ENCODE data around the gene SNAI1. TPM values are rescaled to one million over a fixed set of nuclear protein-coding genes. Genes with fewer than 3 reads are reported as not detected.
"Not testable (repeated sequence)": the region's sequence is repeated elsewhere in the genome, so short reads cannot be mapped to it uniquely, and the experiment has no call there.

SNAI1 gene
- total RNA-seq, 1 experiment from 2014 or later: 2.2 TPM

DNA sequence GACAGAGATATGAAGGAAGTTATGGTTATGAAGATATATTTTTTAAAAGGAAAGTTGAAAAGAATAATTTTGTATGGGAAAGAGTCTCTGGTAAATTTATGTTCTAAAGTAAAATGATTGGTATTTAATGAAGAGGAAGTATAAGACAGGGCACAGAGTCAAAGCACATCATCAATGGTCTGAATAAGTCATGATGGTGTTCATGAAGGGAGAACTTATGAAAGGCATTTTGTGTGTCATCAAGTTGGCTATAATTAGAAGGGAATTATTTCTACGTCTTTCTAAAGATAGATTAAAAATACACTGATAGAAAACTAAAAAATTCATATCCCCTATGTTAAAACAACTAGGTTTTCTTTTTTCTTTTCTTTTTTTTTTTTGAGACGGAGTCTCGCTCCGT, 21.4 kb upstream of the SNAI1 start:
- no peak for DNase-seq (ENCODE audit: extremely low read depth, low read depth)

DNA sequence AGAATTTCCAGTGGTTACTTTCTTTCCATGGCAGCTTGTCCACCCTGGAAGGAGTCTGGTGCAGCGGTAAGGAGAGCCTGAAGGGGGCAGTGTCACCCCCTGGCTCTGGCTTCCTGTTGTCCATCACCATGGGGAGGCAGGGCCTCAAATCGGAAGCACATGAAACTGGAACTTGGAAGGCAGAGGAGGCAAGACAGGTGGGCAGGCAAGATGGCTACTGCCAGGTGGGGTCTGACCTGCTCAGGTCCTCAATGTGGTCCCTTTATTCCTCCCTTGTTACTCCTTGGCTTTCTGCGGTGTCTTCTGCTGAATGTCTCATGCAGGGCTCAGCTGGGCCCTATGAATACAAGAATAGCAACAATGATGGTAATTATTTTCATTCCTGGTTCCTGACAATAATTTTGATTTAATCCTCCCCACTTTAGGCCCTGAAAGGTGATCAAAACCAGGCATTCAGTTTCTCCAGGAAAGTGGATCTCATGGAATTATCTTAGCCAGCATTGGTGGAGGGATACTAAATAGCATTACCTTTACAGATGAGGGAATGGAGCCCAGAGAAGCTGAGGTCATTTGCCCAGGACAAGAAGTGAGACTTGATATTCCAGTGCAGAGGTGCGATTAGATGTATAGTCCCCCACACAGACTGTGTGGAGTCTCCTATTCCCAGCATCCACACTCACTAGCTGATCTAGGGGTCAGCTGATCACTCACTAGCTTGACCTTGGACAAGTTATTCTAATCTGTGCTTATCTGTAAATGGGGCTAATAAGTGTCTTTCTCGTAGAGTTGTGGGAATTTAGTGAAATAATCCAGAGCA, 17.6 kb upstream of the SNAI1 start:
- peak; percentile 36 for DNase-seq (ENCODE audit: extremely low read depth, low read depth)

DNA sequence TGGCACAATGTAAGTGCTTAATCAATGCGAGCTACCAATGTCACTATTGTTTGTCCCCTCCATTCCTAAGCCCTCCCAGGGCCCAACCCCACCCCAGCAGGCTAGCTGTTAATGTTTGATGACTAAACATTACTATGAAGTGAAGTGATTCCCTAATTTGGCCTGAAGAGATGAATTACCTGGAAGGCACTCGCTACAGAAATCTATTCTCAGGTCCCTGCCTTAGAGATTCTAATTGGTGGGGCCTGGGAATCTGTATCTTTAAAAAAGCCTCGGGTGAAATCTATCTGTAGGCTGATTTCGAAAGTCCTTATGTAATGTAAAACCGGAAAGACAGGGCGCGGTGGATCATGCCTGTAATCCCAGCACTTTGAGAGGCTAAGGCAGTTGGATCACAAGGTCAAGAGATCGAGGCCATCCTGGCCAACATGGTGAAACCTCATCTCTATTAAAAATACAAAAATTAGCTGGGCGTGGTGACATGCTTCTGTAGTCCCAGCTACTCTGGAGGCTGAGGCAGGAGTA, 16.9 kb upstream of the SNAI1 start:
- DNase-seq (ENCODE audit: extremely low read depth, low read depth): no peak

DNA sequence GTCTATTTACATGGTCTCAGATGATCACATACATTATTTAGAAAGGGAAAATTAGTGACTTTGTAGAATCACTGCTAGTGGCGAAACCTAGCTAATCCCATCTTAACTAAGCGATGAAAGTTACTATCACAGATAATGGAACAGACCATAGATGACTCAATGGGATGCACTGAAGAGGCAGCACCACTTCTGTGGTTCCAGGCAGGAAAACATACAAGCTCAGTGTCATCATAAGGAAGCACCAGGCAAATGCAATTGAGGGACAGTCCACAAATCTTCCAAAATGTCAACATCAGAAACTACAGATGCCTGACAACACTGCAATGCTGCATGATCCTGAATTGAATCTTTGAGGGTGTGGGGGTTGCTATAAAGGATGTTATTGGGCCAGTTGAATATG, 15.9 kb upstream of the SNAI1 start:
- DNase-seq (ENCODE audit: extremely low read depth, low read depth): no peak

DNA sequence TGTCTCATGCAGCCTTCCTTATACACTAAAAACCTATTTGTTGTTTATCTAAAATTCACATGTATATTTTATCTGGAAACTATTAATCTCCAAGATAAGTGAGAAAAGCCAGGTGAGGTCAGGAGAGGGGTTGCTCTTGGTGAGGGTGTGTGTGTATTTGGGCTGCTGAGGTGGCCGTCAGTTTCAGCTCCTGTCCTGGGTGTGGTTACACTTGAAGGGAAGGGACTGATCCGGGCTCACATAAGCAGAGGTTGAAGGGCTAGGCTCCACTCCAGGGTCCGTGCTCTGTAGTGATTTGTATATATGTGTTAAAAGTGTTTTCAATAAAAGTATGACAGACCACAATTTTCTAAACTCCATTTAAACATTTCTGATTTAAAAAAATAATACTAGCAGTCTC, 13.5 kb upstream of the SNAI1 start:
- DNase-seq (ENCODE audit: extremely low read depth, low read depth): no peak

DNA sequence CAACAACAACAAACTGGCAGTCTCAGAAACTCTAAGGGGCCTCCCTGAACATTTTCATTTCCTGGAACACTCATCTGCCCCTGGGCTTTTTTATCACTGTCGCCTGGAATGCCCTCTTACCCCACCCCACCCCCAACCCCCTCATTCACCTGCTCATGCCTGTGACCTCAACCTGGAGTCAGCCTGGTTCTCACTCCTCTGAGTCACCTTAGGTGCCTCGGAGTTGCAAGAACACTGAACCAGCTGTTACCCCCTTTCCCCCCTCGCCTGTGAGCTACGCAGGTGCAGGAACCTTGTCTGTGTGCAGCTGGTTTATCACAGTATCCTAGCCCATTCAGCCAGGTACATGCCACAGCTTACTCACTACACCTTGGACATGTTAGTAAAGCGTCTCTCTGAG, 12.8 kb upstream of the SNAI1 start:
- no peak for DNase-seq (ENCODE audit: extremely low read depth, low read depth)

DNA sequence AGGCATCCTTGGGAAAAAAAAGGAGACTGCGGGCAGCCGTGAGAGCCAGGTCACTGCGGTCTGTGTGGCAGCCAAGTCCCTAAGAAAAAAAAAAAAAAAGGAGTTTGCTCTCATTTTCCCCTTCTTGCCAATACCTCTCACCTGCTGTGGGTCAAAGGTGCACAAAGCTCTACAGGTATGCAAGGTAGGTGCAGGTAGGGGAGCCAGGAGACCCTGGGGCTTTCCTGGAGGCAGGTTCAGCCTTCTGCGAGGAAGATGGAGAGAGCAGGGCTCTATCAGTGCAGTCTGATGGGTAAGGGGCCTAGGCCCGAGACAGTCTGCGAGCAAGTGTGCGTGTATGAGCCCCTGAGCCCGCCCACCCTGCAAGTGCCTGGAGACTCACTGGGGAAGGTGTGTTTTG, 12.3 kb upstream of the SNAI1 start:
- DNase-seq (ENCODE audit: extremely low read depth, low read depth): no peak

DNA sequence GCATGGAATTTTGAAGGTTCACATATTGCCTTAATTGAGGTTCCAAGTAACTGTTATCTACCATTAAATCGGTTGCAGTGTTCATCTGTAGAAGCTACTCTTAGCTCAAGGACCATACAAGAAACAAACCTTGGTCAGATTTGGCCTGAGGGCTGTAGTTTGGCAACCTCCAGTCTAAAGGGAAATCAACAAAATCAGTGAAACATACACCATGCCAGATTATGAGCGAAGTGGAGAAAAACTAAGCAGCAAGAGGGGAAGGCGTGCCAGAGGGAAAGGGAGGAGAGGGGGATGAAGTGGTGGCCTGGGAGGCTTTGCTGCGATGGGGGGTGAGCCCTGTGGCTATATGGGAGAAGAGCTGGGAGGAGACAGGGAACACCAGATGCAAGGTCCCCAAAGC, 8.8 kb upstream of the SNAI1 start:
- DNase-seq (ENCODE audit: extremely low read depth, low read depth): no peak

DNA sequence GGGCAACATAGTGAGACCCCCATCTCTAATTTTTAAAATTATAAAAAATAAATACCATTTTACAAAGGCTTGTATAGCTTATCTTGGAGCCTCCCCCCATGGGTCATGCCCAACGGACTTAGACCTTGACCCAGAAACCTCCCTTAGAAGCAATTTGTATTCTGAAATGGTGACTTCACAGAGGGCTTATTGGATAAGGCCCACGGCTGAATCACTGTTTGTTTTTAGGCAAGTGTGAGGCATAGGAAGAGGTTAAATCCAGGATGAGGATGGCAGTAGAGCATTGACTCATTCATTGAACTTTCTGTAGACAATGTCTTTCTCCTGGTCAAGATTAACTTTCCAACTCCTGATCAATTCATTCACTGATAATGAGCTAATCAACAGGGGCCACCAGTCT, 6.2 kb upstream of the SNAI1 start:
- no peak for DNase-seq (ENCODE audit: extremely low read depth, low read depth)

DNA sequence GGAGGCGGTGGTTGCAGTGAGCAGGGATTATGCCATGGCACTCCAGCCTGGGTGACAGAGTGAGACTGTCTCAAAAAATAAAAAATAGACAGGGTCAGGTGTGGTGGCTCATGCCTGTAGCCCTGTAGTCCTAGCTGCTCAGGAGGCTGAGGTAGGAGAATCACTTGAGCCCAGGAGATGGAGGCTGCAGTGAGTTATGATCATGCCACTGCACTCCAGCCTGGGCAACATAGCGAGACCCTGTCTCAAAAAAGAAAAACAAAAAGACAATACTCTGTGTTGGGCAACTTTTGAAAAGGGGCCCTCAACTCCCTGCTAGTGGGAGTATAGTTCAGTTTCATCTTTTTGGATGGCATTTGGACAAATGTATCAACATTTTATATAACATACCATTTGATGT, 5.0 kb upstream of the SNAI1 start:
- DNase-seq (ENCODE audit: extremely low read depth, low read depth): not testable (repeated sequence)

DNA sequence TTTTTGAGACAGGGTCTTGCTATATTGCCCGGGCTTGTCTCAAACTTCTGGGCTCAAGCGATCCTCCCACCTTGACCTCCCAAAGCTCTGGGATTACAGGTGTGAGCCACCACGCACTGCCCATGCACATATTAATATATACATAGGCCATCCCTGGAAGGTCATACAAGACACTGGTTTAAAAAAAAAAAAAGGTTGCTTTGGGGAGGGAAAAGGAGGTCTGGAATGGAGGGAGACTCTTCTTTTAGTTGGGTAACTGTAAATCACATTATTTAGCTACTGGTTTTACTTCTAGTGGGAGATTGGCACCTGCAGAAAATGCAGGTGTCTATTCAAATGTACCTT, 4.1 kb upstream of the SNAI1 start:
- DNase-seq (ENCODE audit: extremely low read depth, low read depth): no peak

DNA sequence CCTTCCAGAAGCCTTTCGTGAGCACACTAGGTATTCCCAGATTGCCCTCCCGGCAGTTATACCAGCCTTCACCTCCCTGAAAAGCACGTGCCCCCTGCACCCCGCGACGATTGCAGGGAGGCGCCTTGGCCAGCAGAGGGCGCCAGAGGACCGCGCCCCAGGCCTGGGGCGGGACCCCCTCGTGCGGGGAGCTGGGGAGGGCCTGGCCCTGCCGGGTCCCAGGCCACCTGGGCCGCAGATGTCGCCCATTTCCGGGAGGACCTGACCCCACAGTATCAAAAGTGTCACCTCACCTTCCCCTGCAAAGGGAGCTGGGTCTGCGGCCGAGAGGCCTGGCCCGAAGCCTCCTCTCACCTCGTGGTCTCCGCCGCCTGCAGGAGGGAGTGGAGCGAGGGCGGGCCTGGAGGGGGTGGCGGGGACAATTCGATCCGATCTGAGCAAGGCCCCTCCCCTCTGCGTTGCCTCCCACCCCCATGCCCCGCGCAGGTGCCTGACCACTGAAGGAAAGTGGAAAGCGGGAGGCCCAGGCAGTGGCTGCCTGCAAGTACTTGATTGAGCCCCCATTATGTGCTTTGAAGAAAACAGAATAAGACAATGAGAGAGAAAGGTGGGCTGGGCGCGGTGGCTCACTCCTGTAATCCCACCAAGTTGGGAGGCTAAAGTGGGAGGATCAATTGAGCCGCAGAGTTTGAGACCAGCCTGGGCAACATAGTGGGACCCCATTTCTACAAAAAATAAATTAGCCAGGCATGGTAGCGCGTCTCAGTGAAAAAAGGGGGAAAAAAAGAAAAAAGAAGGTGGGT, 3.5 kb upstream of the SNAI1 start:
- peak; percentile 46 for DNase-seq (ENCODE audit: extremely low read depth, low read depth)

DNA sequence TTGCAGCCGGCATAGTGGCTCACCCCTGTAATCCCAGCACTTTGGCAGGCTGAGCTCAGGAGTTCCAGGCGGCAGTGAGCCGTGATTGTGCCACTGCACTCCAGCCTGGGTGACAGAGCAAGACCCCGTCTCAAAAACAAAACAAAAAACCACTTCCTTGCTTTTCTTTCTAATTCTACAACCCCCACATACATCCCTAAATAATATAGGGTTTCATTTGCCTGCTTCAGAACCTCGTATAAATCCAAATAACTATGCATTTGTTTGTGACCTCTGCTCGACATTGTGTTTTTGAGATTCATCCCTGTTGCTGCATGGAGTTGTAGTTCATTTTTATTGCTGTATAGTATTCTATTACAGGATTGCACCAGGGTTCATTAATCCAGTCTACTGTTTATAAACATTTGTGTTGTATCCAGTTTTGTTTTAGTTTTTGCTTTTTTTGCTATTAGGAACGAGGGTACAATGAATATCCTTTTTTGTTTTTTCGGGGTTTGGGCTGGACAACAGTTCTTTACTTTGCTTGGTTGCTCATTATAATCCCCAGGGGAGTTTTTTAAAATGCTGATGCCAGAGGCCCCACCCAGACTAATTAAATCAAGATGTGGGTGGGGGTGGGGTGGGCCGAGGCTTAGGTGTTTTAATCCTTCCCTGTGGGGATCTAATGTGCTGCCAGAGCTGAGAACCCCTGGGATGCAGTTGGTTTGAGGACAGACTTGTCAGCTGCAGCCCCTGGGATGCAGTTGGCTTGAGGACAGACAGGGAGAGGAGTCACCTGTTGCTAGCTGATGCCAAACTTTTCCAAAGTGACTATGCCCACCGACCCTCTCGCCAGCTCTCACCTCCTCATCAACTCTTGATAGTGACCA, 2.4 kb upstream of the SNAI1 start:
- no peak for DNase-seq (ENCODE audit: extremely low read depth, low read depth)

DNA sequence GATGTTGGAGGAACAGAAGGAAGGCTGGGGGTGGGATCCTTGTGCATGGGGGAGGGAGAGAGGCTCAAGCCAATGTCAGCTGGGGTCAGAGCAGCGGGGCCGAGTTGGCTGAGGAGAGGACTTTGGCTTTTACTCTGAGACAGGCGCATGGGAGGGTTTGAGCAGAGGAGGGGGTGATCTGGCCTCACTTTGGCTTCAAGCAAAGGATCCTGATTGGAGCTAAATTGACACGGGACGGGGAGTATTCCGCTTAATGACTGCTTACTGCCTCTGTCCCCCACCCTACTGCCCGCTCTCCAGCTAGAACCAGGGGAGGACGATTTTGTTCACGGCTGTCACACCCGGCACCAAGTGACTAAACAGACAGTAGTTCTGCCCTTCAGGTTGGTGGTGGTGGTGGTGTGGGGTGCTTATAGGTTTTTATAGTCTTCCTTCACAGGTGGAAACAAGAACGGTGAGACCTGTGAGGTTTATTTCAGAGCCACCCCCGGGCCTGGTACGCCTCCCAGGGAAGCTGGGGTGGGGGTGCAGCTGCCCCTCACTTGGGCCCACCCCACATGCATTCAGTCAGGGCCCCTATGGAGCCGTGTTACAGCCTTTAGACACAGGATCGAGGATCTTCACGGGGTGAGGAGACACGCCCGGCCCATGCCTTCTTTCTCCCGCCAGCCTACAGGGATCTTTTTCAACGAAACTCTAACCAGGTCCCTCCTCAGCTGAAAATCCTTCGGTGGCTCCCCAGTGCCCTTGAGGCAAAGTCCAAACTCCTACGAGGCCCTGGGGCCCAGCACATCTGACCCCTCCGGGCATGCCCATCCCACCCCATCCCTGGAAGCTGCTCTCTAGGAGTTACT, 1.3 kb upstream of the SNAI1 start:
- no peak for DNase-seq (ENCODE audit: extremely low read depth, low read depth)

DNA sequence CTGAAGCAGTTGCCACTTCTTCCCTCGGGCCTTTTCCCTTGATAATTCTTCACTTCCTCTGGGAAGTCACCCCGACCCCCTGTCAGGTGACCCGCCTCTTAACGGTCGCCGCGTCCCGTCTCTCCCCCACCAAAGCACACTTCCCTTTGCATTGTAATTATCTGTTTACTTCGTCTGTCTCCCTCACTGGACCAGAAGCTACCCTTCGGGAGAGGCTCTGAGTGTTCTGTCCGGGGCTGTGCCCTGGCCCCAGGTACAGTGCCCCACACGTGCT, 771 bp upstream of the SNAI1 start:
- no peak for DNase-seq (ENCODE audit: extremely low read depth, low read depth)

DNA sequence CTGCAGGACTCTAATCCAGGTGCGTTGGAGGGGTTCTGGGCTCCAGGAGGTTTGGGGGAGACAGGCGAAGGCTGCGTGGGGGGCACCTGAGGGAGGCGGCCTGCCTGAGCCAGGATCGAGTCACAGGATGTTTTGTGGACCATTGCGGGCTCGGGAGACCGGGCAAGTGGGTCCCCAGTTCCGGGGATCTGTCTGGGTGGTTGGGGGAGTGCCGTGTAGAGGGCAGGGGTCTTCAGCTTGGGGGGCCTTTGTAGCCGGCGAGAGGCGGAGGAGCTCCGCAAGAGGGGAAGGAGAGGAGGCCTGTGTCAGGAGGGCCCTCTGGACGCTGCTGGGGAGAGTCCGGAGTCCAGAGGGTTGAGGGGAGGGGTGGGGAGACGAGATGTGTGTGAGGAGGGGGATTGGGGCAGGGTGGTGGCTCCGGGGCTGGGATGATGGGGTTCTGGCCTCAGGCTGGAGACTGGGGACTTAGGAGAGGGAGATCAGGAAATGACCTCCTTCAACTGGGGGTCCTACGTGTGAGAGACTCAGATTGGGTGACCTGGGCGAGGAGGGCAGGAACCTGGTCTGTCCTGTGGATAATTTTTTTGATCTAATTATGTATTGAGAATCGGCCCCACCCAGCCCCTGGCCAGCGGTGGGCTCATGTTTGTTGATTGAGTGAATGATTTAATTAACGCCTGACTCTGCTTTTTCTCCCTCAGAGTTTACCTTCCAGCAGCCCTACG, 505 bp downstream of the SNAI1 start:
- no peak for DNase-seq (ENCODE audit: extremely low read depth, low read depth)

DNA sequence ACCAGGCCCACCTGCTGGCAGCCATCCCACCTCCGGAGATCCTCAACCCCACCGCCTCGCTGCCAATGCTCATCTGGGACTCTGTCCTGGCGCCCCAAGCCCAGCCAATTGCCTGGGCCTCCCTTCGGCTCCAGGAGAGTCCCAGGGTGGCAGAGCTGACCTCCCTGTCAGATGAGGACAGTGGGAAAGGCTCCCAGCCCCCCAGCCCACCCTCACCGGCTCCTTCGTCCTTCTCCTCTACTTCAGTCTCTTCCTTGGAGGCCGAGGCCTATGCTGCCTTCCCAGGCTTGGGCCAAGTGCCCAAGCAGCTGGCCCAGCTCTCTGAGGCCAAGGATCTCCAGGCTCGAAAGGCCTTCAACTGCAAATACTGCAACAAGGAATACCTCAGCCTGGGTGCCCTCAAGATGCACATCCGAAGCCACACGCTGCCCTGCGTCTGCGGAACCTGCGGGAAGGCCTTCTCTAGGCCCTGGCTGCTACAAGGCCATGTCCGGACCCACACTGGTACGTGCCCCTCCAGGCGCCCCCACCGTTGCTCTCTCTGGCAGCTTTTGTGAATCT, 1.1 kb downstream of the SNAI1 start:
- DNase-seq (ENCODE audit: extremely low read depth, low read depth): no peak

DNA sequence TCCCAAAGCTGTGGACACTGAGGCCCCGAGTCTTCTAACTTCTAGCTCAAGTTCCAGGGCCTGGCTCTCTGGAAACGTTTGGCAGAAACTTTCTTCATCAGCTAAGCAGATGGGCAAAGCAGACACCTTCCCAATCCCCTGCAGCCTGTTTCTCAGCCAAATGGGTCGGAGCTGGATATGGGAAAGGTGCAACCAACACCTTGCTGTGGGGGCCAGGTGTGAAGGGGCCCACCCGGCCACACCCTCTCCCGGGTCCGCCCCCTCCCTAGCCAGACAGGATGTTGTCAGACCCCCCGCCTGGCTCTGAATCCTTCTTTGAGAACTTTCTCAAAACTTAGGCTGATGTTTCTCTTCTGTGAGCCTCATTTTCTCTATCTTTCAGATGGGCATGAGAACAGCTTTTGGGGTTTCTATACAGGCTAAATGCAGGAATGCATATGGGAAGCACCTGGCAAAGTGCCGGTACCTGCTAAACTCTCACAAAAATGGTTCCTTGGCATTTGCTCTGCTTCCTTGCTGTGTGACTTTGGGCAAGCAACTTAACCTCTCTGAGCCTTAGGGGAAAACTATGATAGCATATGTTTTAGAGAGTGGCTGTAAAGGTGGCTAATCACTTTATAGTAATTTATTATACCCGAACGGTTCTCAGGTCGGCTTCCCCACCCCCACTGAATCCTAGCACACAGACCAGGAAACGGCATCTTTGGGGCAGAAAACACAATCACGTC, 1.8 kb downstream of the SNAI1 start:
- no peak for DNase-seq (ENCODE audit: extremely low read depth, low read depth)

DNA sequence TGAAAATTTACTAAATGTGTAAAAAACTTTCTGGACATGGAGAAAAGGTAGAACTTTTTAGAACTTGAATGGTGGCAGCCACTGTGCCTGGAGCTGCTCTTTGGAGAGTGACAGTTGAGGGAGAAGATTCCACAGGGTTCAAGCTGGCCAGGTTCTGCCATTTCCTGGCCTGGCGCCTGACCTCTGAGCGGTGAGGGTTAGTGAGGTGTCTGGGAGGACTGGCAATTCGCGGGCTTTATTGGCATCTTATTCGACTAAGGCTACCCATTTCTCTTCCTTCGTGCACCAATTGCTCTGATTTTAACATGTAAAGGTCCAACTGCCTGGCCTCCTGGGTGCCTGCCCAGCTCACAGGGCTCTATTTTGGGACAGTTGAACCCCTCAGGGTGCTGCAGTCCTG, 2.4 kb downstream of the SNAI1 start:
- DNase-seq (ENCODE audit: extremely low read depth, low read depth): no peak
